Glomerular endothelial cell (primary cell): Measurements from ENCODE around the gene MEGF11. TPM values are rescaled to one million over a fixed set of nuclear protein-coding genes. Genes with fewer than 3 reads are reported as not detected.

ENCODE experiments used
- DNase-seq: peaks from one replicate; pipeline ENCODE4 v3.0.0-alpha.2; 2011; ENCODE audit warnings: low read depth, low spot score; ENCODE audit errors: extremely low read depth
- total RNA-seq: library from RNA; depleted of rRNA; stranded (reverse); fragments of >200 nt; gene quantifications from 2 replicates; pipeline ENCODE4 v1.2.3, GENCODE V29; 2015

Gene MEGF11
- total RNA-seq, result 0.18 and 0.73 TPM in 2 replicates

DNA sequence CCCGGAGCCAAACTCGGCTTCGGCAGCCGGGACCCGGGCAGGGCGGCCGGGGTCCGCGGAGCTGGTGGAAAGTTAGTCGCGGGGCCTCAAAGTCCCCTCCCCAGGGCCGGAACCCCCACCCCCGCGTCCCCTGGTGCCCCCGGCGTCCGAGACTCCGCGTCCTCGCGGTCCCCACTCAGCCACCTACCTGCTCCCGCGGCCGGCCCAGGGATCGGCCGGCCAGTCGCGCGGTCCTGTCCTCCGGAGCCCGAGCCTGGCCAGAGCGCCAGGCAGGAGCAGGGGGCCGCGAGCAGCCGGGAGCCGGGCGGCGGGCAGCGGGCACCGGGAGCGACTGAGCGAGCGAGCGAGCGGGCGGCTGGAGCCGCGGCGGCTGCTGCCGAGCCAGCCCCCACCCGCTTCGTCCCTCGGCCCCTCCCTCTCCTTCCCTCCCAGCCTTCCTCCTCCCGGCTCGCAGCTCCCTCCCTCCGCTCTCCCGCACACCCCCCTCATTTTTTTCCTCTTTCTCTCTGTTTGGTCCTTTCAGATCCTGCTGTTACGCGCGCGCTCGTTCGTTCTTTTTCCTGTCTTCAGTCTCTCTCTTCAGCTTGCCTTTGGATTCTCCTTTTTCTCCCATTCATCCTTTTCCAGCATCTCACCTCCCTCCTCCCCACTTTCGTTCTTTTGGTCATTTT, at the start of gene MEGF11:
Gene MEGF11 (minus strand): TSS at position 333 of the 671 bp plus-strand sequence. CDS start 125,347 bp downstream, outside the sequence.
- no peak for DNase-seq

GRCh38 chr15:66302489-66303278, 49.1 kb upstream of the MEGF11 start:
- no peak for DNase-seq

GRCh38 chr15:66298803-66299251, 45.3 kb upstream of the MEGF11 start:
- DNase-seq, result no peak

DNA sequence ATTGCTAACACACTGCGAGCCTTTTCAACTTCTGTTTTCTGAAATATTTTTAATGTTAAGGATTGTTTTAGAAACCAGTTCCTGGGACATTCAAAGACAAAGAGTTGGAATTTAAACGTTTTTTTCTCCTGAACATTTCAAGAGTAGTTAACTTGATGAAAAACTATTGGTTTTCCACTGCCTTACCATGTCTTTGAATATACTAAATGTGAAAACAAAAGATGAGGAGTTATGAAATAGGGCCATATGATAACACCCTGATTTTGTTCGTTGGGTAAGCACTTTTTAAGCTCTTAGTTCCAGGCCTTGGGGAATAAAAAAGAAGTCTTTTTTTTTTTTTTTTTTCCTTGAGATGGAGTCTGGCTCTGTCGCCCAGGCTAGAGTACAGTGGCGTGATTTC, 42.6 kb upstream of the MEGF11 start:
- no peak for DNase-seq

GRCh38 chr15:66294932-66295235, 41.3 kb upstream of the MEGF11 start:
- DNase-seq, result no peak

GRCh38 chr15:66294157-66294931, 40.8 kb upstream of the MEGF11 start:
- DNase-seq, result no peak

- DNase-seq, result no peak
Measured at GRCh38 chr15:66293419-66294156, 40.0 kb upstream of the MEGF11 start, which contains the start of gene DIS3L. DIS3L (plus strand) TSS chr15:66293568; CDS start chr15:66293597, 29 bp downstream.

DNA sequence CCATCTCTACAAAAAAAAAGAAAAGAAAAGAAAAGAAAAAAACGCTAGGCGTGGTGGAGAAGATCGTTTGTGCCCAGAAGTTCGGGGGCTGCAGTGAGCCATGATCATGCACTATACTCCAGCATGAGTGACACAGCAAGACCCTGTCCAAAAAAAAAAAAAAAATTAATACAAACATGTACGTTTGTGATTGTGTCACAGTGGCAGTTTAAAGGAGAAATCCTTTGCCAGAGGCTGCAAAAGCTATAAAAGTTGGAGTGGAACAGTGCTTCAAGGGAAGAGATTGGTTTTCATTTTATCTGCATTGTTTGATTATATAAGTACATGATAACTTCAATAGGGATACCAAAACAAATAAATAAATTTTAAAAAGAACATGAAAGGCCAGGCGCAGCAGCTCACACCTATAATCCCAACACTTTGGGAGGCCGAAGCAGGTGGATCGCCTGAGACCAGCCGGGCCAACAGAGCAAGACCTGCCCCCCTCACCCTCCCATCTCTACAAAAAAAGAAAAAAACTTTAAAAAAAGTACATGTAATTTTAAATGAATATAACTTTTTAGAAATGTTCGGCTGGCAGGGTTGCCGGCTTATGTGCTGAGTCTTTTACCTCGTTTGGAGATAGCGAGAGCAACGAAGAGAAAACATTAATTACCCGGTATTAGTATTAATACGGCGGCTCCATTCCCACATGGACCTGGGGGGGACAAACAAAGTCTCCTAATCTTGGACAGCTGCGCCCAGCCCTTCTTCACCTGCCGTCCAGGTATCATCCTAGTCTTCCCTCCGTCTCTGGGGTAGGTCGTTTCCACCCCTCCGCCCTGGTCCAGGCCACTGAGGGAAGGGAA, 39.2 kb upstream of the MEGF11 start:
- no peak for DNase-seq

DNA sequence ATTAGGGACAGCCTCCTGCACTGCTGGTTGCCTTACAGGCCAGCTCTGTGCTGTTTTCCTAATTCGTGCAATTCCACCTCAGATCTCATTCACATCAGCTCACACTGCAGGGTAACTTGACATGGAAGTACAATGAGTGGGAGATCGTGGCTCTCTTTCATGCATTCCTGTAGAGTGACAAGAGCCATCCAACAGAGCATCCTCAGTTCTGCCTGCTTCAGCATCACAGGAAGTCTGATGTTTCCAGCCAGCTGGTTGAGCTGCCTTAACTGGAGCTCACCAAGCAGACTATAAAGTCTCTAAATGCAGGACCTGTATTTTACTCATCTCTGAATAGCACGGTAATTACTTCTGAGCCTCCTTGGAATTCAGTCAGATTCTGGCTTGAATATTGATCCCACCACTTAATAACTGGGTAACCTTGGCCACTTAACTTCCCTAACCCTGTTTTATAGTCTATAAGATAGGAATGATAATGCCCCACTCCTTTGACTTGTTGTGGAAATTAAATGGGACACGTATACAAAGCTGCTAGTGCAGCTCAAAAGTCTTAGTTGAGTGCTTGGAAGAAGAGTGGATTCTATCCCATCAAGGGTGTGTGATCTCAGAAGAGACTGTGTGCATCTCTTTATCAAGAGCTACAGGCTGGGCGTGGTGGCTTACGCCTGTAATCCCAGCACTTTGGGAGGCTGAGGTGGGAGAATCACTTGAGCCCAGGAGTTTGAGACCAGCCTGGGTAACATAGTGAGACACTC, 38.4 kb upstream of the MEGF11 start:
- no peak for DNase-seq

- no peak for DNase-seq
Measured at GRCh38 chr15:66290518-66290917, 37.0 kb upstream of the MEGF11 start.

DNA sequence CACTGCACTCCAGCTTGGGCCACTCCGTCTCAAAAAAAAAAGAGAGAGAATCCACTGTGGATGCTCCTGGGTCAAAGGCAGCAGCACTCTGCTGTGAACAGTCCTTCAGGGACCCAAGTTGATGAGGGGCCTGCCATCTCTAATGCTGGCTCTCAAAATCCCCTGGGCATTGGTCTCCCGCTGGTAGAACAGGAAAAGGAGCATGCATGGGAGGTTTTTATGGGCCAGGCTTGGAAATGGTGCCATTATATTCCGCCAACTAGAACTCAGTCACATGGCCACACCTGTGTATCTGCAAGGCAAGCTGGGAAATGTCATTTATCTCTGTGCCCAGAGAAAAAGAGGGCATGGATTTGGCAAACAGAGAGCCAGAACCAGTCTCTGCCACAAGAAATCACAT, 36.5 kb upstream of the MEGF11 start:
- DNase-seq, result no peak

DNA sequence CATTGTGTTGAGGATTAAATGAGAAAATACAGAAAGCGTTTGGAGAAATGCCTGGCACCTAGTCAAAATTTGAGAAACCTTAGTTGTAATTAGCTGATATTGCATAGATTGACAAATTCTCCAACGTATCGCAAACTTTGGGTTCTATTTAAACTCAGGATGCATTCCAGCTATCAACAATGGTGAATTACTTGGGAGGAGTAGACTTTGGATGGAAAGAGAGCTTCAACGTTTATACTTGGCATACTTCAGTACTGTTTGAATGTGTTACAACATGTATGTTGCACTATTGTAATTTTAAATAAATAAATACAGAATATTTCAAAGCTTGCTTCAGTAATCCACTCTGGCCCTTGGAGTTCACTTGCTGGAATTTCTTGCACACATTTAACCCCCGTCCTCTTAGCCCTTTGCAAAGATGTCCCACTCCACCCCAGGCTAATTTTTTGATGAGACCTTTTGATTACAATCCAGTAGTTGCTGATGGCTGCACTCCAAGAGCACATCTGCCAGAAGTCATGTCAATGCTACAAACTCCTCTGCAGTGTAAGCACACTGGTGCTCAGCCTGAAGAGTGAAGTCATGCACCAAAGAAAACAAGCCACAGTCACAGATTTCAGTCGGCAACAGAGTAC, 35.1 kb upstream of the MEGF11 start:
- no peak for DNase-seq

- DNase-seq, result no peak
Measured at GRCh38 chr15:66288093-66288492, 34.5 kb upstream of the MEGF11 start.

- no peak for DNase-seq
Measured at GRCh38 chr15:66287461-66288057, 34.0 kb upstream of the MEGF11 start.

DNA sequence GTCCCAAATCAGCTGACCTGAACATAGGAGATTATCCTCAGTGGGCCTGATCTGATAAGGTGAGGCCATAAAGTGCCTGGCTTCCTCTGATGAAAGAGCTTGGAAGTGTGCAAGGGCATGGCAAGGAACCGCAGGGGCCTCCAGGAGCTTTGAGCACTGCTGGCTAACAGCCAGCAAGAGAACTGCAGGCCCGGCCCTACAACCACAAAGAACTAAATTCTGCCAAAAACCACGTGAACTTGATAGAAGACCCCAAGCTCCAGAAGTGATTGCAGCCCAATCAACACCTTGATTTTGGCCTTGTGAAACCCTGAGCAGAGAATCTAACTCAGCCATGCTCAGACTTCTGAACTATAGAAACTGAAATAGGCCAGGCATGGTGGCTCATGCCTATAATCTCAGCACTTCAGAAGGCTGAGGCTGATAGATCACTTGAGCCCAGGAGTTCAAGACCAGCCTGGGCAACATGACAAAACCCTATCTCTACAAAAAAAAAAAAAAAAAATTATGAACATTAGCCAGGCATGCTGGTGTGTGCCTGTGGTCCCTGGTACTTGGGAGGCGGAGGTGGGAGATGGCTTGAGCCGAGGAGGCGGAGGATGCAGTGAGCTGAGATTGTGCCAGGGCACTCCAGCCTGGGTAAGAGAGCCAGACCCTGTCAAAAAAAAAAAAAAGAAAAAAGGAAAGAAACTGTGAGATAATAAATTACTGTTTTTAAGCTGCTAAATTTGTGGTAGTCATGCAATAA, 32.2 kb upstream of the MEGF11 start:
- DNase-seq, result no peak

- DNase-seq, result no peak
Measured at GRCh38 chr15:66284271-66284670, 30.7 kb upstream of the MEGF11 start.

DNA sequence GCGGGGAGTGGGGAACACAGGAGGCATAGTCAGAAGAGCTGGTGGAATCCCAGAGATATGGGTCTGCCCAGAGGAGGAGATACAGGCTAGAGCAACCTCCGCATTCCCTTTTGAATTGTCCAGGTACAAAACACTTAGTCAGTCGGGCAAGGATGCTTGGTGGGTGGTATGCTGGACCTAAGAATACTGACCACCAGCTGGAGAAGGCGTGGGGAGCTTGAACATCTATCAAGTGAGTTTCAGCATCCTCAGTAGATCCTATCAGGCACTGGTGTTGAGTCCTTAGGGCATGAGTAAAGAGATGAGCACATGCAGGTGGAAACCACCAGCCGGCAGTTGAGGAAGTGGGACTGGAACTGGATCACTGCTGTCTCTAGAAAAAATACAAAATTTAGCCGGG, 25.1 kb upstream of the MEGF11 start:
- DNase-seq, result no peak

DNA sequence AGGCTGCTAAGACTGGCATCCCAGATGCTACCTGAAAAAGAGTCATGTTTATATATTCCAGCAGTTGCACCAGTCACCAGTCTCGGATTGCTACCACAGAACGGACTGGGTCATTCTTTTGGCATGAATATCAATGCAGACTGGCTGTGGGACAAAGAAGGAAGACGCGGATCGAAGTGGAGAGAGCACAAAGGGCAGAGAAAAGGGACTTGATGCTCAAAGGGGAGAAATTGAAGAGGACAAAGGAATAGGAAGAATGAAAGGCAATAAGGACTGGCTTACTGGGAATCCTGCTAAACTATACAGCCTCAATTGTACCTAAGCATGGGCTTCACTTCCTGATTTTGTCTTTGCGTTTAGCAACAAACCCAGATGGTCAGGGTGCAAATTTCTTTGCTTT, 24.5 kb upstream of the MEGF11 start:
- DNase-seq, result no peak
